HepG2 (cell line): ENCODE results near the gene SEZ6L. TPM values are rescaled to one million over a fixed set of nuclear protein-coding genes. Genes with fewer than 3 reads are reported as not detected.
A peak's percentile ranks its signal among the peaks of the same experiment; 100 is the strongest.

Experiments used
- ATAC-seq: fragments of 200-7000 bp; cut with Tn5 transposase; 3 replicates; pipeline ENCODE4 v1.9.1; 2020; ENCODE audit warnings: mild to moderate bottlenecking, moderate library complexity
- BruUV-seq: library from RNA; stranded (reverse); fragments of 400-500 nt; replicated peaks from 2 replicates; lab custom pipeline; 2021; lab: Mats Ljungman, UMichigan
- CTCF ChIA-PET: fragments of 300-600 bp; formaldehyde crosslinking; extraction: SDS; loops from one replicate; lab custom pipeline; 2021; ENCODE audit warnings: low total read pairs, inconsistent platforms, low intra/inter-chr PET ratio; lab: Yijun Ruan, JAX
- POLR2A ChIA-PET: fragments of 350-600 bp; sonication (Branson Sonifier 250); formaldehyde crosslinking; loops from one replicate; lab custom pipeline; 2020; ENCODE audit warnings: antibody characterized with exemption, inconsistent platforms; lab: Yijun Ruan, JAX
- DNase-seq: peaks from one replicate; pipeline ENCODE4 v3.0.0-alpha.2; 2015; ENCODE audit warnings: low spot score
- FAIRE-seq: peaks from 3 replicates; lab custom pipeline; 2011; peaks lifted over from hg19 to GRCh38; lab: Jason Lieb, UNC
- H2AFZ ChIP-seq: one replicate; pipeline ENCODE4 v1.6.1; 2011; ENCODE audit warnings: low read length, inconsistent platforms
- H3K27ac ChIP-seq: fragments of 300-600 bp; 3 replicates; pipeline ENCODE4 v1.8.0; 2011; ENCODE audit warnings: mixed run types, mild to moderate bottlenecking, mixed read lengths, low read length, inconsistent platforms; ENCODE audit not compliant: insufficient read depth; ENCODE audit errors: extremely low read length
- H3K27me3 ChIP-seq, 2 experiments: fragments of 200-600 bp in 1 of 2; 2 replicates in 1 of 2; 3 replicates in 1 of 2; pipeline versions ENCODE4 v1.6.0 to v1.8.0; 2011; ENCODE audit warnings: low read length in 2 of 2, mild to moderate bottlenecking in 2 of 2, moderate library complexity in 2 of 2, inconsistent platforms in 1 of 2; ENCODE audit not compliant: insufficient read depth in 2 of 2, control insufficient read depth in 1 of 2
- H3K36me3 ChIP-seq, 2 experiments: fragments of 200-600 bp in 1 of 2; replicated peaks in 1 of 2; 2 replicates in 1 of 2; 3 replicates in 1 of 2; pipeline versions ENCODE4 v1.5.1 to v1.8.0; 2011; ENCODE audit warnings: low read length in 2 of 2, inconsistent platforms in 1 of 2; ENCODE audit not compliant: insufficient read depth in 2 of 2, control insufficient read depth in 1 of 2
- H3K4me1 ChIP-seq: 2 replicates; pipeline ENCODE4 v1.5.1; 2012; ENCODE audit warnings: low read length, inconsistent platforms; ENCODE audit not compliant: insufficient read depth
- H3K4me2 ChIP-seq: 2 replicates; pipeline ENCODE4 v1.6.0; 2011; ENCODE audit warnings: low read depth, low read length, inconsistent platforms
- H3K4me3 ChIP-seq, 3 experiments: fragments of 200-600 bp in 1 of 3; sonication (generic), shearing (Covaris generic) in 1 of 3; replicated peaks in 1 of 3; 2 replicates each; pipeline ENCODE4 v1.5.1; 2011 to 2016; ENCODE audit warnings: low read length in 3 of 3, inconsistent platforms in 2 of 3, low read depth in 2 of 3, mild to moderate bottlenecking in 2 of 3, control low read depth in 1 of 3, mixed read lengths in 1 of 3; ENCODE audit not compliant: insufficient read depth in 1 of 3
- H3K79me2 ChIP-seq: one replicate; pipeline ENCODE4 v1.6.1; 2011; ENCODE audit warnings: low read length, inconsistent platforms; ENCODE audit not compliant: insufficient read depth
- H3K9ac ChIP-seq: 2 replicates; pipeline ENCODE4 v1.6.0; 2011; ENCODE audit warnings: mild to moderate bottlenecking, low read depth, low read length, inconsistent platforms; ENCODE audit not compliant: insufficient read depth
- H3K9me3 ChIP-seq: 2 replicates; pipeline ENCODE4 v1.5.1; 2012; ENCODE audit warnings: mild to moderate bottlenecking, low read length
- H4K20me1 ChIP-seq: 2 replicates; pipeline ENCODE4 v1.6.0; 2011; ENCODE audit warnings: inconsistent platforms, mild to moderate bottlenecking, low read length, moderate library complexity; ENCODE audit not compliant: insufficient read depth
- BCL6 ChIP-seq: IDR thresholded peaks from 2 replicates; pipeline ENCODE4 v1.6.1; 2016; ENCODE audit warnings: missing genetic modification reagents, missing compliant biosample characterization
- CTCF ChIP-seq: sonication (generic); formaldehyde crosslinking; IDR thresholded peaks from 2 replicates; pipeline ENCODE4 v1.5.0; 2020; ENCODE audit warnings: mild to moderate bottlenecking, missing genetic modification reagents, moderate library complexity
- FOXA1 ChIP-seq, 2 experiments: fragments of 450-650 bp in 1 of 2; sonication (generic) in 1 of 2; formaldehyde crosslinking in 1 of 2; IDR thresholded peaks; 2 replicates each; pipeline versions ENCODE4 v1.4.0 to v1.6.1; 2016 to 2020; ENCODE audit warnings: missing genetic modification reagents in 1 of 2
- HMG20A ChIP-seq: IDR thresholded peaks from 2 replicates; pipeline ENCODE4 v1.6.1; 2016; ENCODE audit warnings: borderline replicate concordance
- JDP2 ChIP-seq: sonication (generic); formaldehyde crosslinking; IDR thresholded peaks from 2 replicates; pipeline ENCODE4 v1.8.1; 2022; ENCODE audit warnings: missing genetic modification reagents, borderline replicate concordance
- NFKB2 ChIP-seq: sonication (generic); formaldehyde crosslinking; IDR thresholded peaks from 2 replicates; pipeline ENCODE4 v1.4.0; 2020; ENCODE audit warnings: missing genetic modification reagents, borderline replicate concordance
- NRL ChIP-seq: sonication (generic); formaldehyde crosslinking; IDR thresholded peaks from 2 replicates; pipeline ENCODE4 v1.5.0; 2020; ENCODE audit warnings: missing genetic modification reagents, mild to moderate bottlenecking, moderate library complexity, borderline replicate concordance
- PBX3 ChIP-seq: sonication (generic); formaldehyde crosslinking; IDR thresholded peaks from 2 replicates; pipeline ENCODE4 v1.8.1; 2023; ENCODE audit warnings: missing genetic modification reagents, inconsistent platforms, borderline replicate concordance
- RARA ChIP-seq: IDR thresholded peaks from 2 replicates; pipeline ENCODE4 v1.6.1; 2016; ENCODE audit warnings: missing genetic modification reagents, missing compliant biosample characterization
- RBM39 ChIP-seq: fragments of 200-400 bp; formaldehyde crosslinking; IDR thresholded peaks from one replicate; pipeline ENCODE4 v1.6.1; 2018; ENCODE audit warnings: antibody characterized with exemption, mild to moderate bottlenecking, low read depth, low read length; ENCODE audit not compliant: poor library complexity, severe bottlenecking
- SOX13 ChIP-seq, 3 experiments: fragments of 450-650 bp in 1 of 3; sonication (generic) in 1 of 3; formaldehyde crosslinking in 1 of 3; IDR thresholded peaks in 2 of 3; conservative IDR thresholded peaks in 1 of 3; 2 replicates each; pipeline versions ENCODE4 v1.5.0 to v1.6.1; 2016 to 2020; ENCODE audit warnings: antibody characterized with exemption in 1 of 3, mild to moderate bottlenecking in 1 of 3, missing compliant biosample characterization in 1 of 3, missing genetic modification reagents in 1 of 3, moderate library complexity in 1 of 3
- SOX6 ChIP-seq, 2 experiments: fragments of 450-650 bp in 1 of 2; sonication (generic) in 1 of 2; formaldehyde crosslinking in 1 of 2; IDR thresholded peaks; 2 replicates each; pipeline versions ENCODE4 v1.4.0 to v1.6.1; 2017 to 2020; ENCODE audit warnings: antibody characterized with exemption in 1 of 2, mild to moderate bottlenecking in 1 of 2, missing genetic modification reagents in 1 of 2
- THAP8 ChIP-seq: sonication (generic); formaldehyde crosslinking; IDR thresholded peaks from 2 replicates; pipeline ENCODE4 v1.5.1; 2020; ENCODE audit warnings: missing genetic modification reagents, mild to moderate bottlenecking, borderline replicate concordance
- U2AF2 ChIP-seq: fragments of 200-400 bp; formaldehyde crosslinking; IDR thresholded peaks from 2 replicates; pipeline ENCODE4 v1.6.1; 2017; ENCODE audit warnings: low read depth, mild to moderate bottlenecking, low read length
- ZNF232 ChIP-seq: sonication (generic); formaldehyde crosslinking; IDR thresholded peaks from 2 replicates; pipeline ENCODE4 v1.4.0; 2020; ENCODE audit warnings: missing genetic modification reagents, borderline replicate concordance
- ZNF562 ChIP-seq: sonication (generic); formaldehyde crosslinking; IDR thresholded peaks from 2 replicates; pipeline ENCODE4 v1.8.0; 2022; ENCODE audit warnings: missing genetic modification reagents, borderline replicate concordance
- WGBS: methylation state at CpG from one replicate; pipeline ENCODE4 v1.1.6; 2017; ENCODE audit warnings: low lambda C conversion rate; 5-methylcytosine and 5-hydroxymethylcytosine counted together
- in situ Hi-C: cut with HindIII; loops from 2 replicates; pipeline ENCODE4 v1.10.0; 2017; ENCODE audit warnings: low pct_unique_long_range_greater_than_20kb; ENCODE audit not compliant: extremely low pct_ligation_motif_present
- intact Hi-C: fragments of 100-400 bp; cut with micrococcal nuclease; formaldehyde crosslinking; loops from one replicate; pipeline ENCODE4 v1.10.0; 2022; ENCODE audit not compliant: unreplicated experiment
- polyA plus RNA-seq, 8 experiments: library from polyadenylated mRNA; depleted of rRNA in 3 of 8; stranded (reverse) in 7 of 8; unstranded in 1 of 8; fragments of >200 nt; fragmentation: Illumina TruSeq in 4 of 8; extraction: Trizol in 4 of 8; gene quantifications; 2 replicates each; pipeline versions ENCODE4 v1.2.1 to v1.2.3, GENCODE V29; 2011 to 2016; ENCODE audit warnings: low read depth in 4 of 8, missing spikeins in 1 of 8, mixed read lengths in 1 of 8; ENCODE audit not compliant: insufficient read depth in 1 of 8
- total RNA-seq, 5 experiments: library from RNA; depleted of rRNA; stranded (reverse); fragments of >200 nt; fragmentation: Illumina TruSeq; extraction: Trizol; gene quantifications; 2 replicates each; pipeline ENCODE4 v1.2.3, GENCODE V29; 2016; ENCODE audit warnings: low read depth in 1 of 5
- TF ChIP-seq, protein P1 (sequence below): sonication (generic); formaldehyde crosslinking; IDR thresholded peaks from 2 replicates; pipeline ENCODE4 v1.8.0; 2022; ENCODE audit warnings: mild to moderate bottlenecking, missing genetic modification reagents; ENCODE audit not compliant: insufficient replicate concordance

The SEZ6L gene
- total and polyA plus RNA-seq, 2 of the 13 experiments (the other 11 are each of a cell fraction or from before 2014, with no cell fraction given): not detected

- no peak for TF ChIP-seq JDP2 (CRISPR knock-in tag)
- TF ChIP-seq THAP8 (CRISPR knock-in tag): no peak
- no peak for TF ChIP-seq NRL
- no peak for TF ChIP-seq NFKB2 (CRISPR knock-in tag)
- no peak for TF ChIP-seq U2AF2
- TF ChIP-seq ZNF232 (CRISPR knock-in tag): no peak
- TF ChIP-seq ZNF562 (CRISPR knock-in tag): no peak
- TF ChIP-seq, all 625 proteins: peak for 0
Observed at GRCh38 chr22:26302726-26303125, 133.5 kb downstream of the SEZ6L start (continued).

GRCh38 chr22:26303475-26303874 lies 134.2 kb downstream of the SEZ6L start:
- Histone ChIP-seq H3K27ac (no peak overlapping the region), H3K4me3 (no peak overlapping the region), H3K36me3 (no peaks in the 10 kb centered on the region), H3K9me3 (no peaks in the 10 kb centered on the region), H3K4me1 (peaks cover 8% of the 10 kb centered on the region), H3K79me2 (no peaks in the 10 kb centered on the region), H3K9ac (no peak overlapping the region), H3K27me3 (peaks cover 0 to 16% of the 10 kb centered on the region in 2 experiments; a peak in 2 of 5 replicates), H2AFZ (no peak overlapping the region), H4K20me1 (no peaks in the 10 kb centered on the region), H3K4me2 (no peak overlapping the region)
- 0% methylated on average over 4 of the region's 4 CpGs for WGBS
- ATAC-seq: no peak
- intact Hi-C loops (loop anchor here (5.0 kb wide), 1 partner anchor 51 kb away; no protein-coding TSS in a partner anchor), in situ Hi-C loops (no loop called here)
- peak; percentile 27 for DNase-seq
- no TSS peak for BruUV-seq
- FAIRE-seq: no peak
- CTCF ChIA-PET: no interaction called here
- POLR2A ChIA-PET: no interaction called here
- TF ChIP-seq RARA (CRISPR knock-in tag) (0 out of 2 replicates have a peak, but pooled peaks have one; percentile 13), SOX6 (IDR thresholded peaks at IDR 0.05) (no peak), SOX6 (CRISPR knock-in tag; IDR thresholded peaks at IDR 0.05) (no peak), CTCF (CRISPR knock-in tag) (no peak), FOXA1 (IDR thresholded peaks at IDR 0.05) (no peak), FOXA1 (CRISPR knock-in tag; IDR thresholded peaks at IDR 0.05) (peak; percentile 28; the same call in 1 of the 2 replicates), BCL6 (CRISPR knock-in tag) (peak; percentile 57), PBX3 (CRISPR knock-in tag) (no peak), HMG20A (CRISPR knock-in tag) (peak; percentile 28; the same call in 1 of the 2 replicates), SOX13 (IDR thresholded peaks at IDR 0.05) (no peak), SOX13 (CRISPR knock-in tag; conservative IDR thresholded peaks at IDR 0.05 in 1 of 2, IDR thresholded peaks at IDR 0.05 in 1 of 2) (peak in 1 of 2 experiments; percentile 20; a peak in 1 of 4 replicates), RBM39 (no peak)
- TF ChIP-seq, protein P1, sequence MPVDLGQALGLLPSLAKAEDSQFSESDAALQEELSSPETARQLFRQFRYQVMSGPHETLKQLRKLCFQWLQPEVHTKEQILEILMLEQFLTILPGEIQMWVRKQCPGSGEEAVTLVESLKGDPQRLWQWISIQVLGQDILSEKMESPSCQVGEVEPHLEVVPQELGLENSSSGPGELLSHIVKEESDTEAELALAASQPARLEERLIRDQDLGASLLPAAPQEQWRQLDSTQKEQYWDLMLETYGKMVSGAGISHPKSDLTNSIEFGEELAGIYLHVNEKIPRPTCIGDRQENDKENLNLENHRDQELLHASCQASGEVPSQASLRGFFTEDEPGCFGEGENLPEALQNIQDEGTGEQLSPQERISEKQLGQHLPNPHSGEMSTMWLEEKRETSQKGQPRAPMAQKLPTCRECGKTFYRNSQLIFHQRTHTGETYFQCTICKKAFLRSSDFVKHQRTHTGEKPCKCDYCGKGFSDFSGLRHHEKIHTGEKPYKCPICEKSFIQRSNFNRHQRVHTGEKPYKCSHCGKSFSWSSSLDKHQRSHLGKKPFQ: no peak
